Measurements from ENCODE around the gene CA9.
A peak's percentile ranks its signal among the peaks of the same experiment; 100 is the strongest.
"Not testable (repeated sequence)": the region's sequence is repeated elsewhere in the genome, so short reads cannot be mapped to it uniquely, and the experiment has no call there.

CA9 gene

GRCh38 chr9:35673132-35674024, at the start of gene CA9:
Gene CA9 (plus strand): TSS chr9:35673928. CDS start chr9:35673960, 32 bp downstream.
- peak; percentile 56 for DNase-seq

GRCh38 chr9:35627575-35627974, 46.2 kb upstream of the CA9 start:
- no peak for DNase-seq

- no peak for DNase-seq
Measured at GRCh38 chr9:35628389-35628991, 45.2 kb upstream of the CA9 start.

- no peak for DNase-seq
Measured at GRCh38 chr9:35629597-35629996, 44.1 kb upstream of the CA9 start.

GRCh38 chr9:35635730-35636129, 38.0 kb upstream of the CA9 start:
- DNase-seq, result no peak

GRCh38 chr9:35636135-35636876, 37.4 kb upstream of the CA9 start:
- DNase-seq, result no peak

GRCh38 chr9:35636877-35637246, 36.9 kb upstream of the CA9 start:
- not testable (repeated sequence) for DNase-seq

- DNase-seq, result not testable (repeated sequence)
Measured at GRCh38 chr9:35637427-35637955, 36.2 kb upstream of the CA9 start.

- DNase-seq, result not testable (repeated sequence)
Measured at GRCh38 chr9:35638751-35639150, 35.0 kb upstream of the CA9 start.

- DNase-seq, result not testable (repeated sequence)
Measured at GRCh38 chr9:35639225-35639624, 34.5 kb upstream of the CA9 start.

- no peak for DNase-seq
Measured at GRCh38 chr9:35639631-35640030, 34.1 kb upstream of the CA9 start.

- not testable (repeated sequence) for DNase-seq
Measured at GRCh38 chr9:35640431-35640830, 33.3 kb upstream of the CA9 start.

- not testable (repeated sequence) for DNase-seq
Measured at GRCh38 chr9:35641478-35641877, 32.2 kb upstream of the CA9 start.

GRCh38 chr9:35643046-35643445, 30.7 kb upstream of the CA9 start:
- DNase-seq, result no peak

GRCh38 chr9:35645736-35646135, 28.0 kb upstream of the CA9 start:
- not testable (repeated sequence) for DNase-seq

- no peak for DNase-seq
Measured at GRCh38 chr9:35646153-35646532, 27.6 kb upstream of the CA9 start.

GRCh38 chr9:35646533-35647265, 27.0 kb upstream of the CA9 start:
- peak; percentile 57 for DNase-seq

GRCh38 chr9:35649431-35650340, 24.0 kb upstream of the CA9 start:
- DNase-seq, result no peak

- DNase-seq, result no peak
Measured at GRCh38 chr9:35650341-35651158, 23.2 kb upstream of the CA9 start, which contains the start of gene SIT1. Gene SIT1 (minus strand): TSS chr9:35650931. CDS start chr9:35650853, 78 bp downstream.

All from NCI-H226 (cell line).